Testis (tissue), 3 donors: ENCODE measurements around the gene CADM4. TPM values are rescaled to one million over a fixed set of nuclear protein-coding genes. Genes with fewer than 3 reads are reported as not detected.

ENCODE experiments used
- DNase-seq: peaks from one replicate; pipeline ENCODE4 v3.0.0-alpha.2; 2019
- H3K27ac ChIP-seq, 2 donors: fragments of 200-600 bp; sonication (generic); one replicate each; pipeline ENCODE4 v1.5.1; 2019
- H3K27me3 ChIP-seq: fragments of 200-600 bp; sonication (generic); one replicate; pipeline ENCODE4 v1.5.1; 2019
- H3K36me3 ChIP-seq: fragments of 200-600 bp; sonication (generic); one replicate; pipeline ENCODE4 v1.5.1; 2017; ENCODE audit warnings: low read depth; ENCODE audit errors: missing control alignments
- H3K4me1 ChIP-seq: fragments of 200-600 bp; sonication (generic); one replicate; pipeline ENCODE4 v1.5.1; 2019
- H3K4me3 ChIP-seq, 2 donors: fragments of 200-600 bp; sonication (generic); one replicate each; pipeline ENCODE4 v1.5.1; 2017 to 2019
- H3K9me3 ChIP-seq: fragments of 200-600 bp; sonication (generic); one replicate; pipeline ENCODE4 v1.5.1; 2017
- POLR2A ChIP-seq: fragments of 450-650 bp; IDR thresholded peaks from one replicate; pipeline ENCODE4 v1.6.1; 2017; ENCODE audit warnings: antibody characterized with exemption, mild to moderate bottlenecking, moderate library complexity
- WGBS, 2 donors: methylation state at CpG; one replicate each; pipeline ENCODE4 v1.1.5; 2018; 5-methylcytosine and 5-hydroxymethylcytosine counted together
- intact Hi-C: fragments of 100-400 bp; cut with DNase I; formaldehyde crosslinking; loops from one replicate; pipeline ENCODE4 v1.15.1; 2023; ENCODE audit warnings: low total_unique reads
- polyA plus RNA-seq: library from polyadenylated mRNA; stranded (reverse); fragments of 350-450 nt; fragmentation: Illumina TruSeq; extraction: RNeasy Lipid Tissue Mini Kit (QIAGEN cat#74804); gene quantifications from one replicate; pipeline ENCODE4 v1.2.3, GENCODE V29; 2014; ENCODE audit warnings: low read depth, low replicate concordance; ENCODE audit not compliant: insufficient read depth
- total RNA-seq, 2 donors: library from RNA; depleted of rRNA; stranded (reverse); fragments of >200 nt; gene quantifications; one replicate each; pipeline ENCODE4 v1.2.3, GENCODE V29; 2016
- TF ChIP-seq, protein P1 (sequence below), 3 experiments: fragments of 450-650 bp in 2 of 3; fragments of 200-600 bp in 1 of 3; sonication (generic) in 1 of 3; IDR thresholded peaks; one replicate each; pipeline ENCODE4 v1.5.1; 2016 to 2019; ENCODE audit warnings: antibody characterized with exemption in 3 of 3, mild to moderate bottlenecking in 2 of 3, moderate library complexity in 1 of 3

The CADM4 gene
- total and polyA plus RNA-seq, 3 donors from 2014 or later, result 1.5 to 7.8 (median 4.3) TPM

DNA sequence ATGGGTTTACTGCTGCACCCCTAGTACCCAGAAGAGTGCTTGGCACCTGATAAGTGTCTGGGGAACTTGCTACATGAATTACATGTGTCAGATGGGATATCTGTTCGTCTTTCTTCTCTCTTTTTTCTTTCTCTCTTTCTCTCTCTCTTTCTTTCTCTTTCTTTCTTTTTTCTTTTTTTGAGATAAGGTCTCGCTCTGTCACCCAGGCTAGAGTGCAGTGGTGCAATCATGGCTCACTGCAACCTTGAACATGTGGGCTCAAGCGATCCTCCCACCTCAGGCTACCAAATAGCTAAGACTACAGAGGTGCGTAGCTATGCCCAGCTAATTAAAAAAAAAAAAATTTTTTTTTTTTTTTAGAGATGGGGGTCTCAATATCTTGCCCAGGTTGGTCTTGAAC, 6.1 kb downstream of the CADM4 start:
- no peak for TF ChIP-seq POLR2A
- TF ChIP-seq, protein P1, sequence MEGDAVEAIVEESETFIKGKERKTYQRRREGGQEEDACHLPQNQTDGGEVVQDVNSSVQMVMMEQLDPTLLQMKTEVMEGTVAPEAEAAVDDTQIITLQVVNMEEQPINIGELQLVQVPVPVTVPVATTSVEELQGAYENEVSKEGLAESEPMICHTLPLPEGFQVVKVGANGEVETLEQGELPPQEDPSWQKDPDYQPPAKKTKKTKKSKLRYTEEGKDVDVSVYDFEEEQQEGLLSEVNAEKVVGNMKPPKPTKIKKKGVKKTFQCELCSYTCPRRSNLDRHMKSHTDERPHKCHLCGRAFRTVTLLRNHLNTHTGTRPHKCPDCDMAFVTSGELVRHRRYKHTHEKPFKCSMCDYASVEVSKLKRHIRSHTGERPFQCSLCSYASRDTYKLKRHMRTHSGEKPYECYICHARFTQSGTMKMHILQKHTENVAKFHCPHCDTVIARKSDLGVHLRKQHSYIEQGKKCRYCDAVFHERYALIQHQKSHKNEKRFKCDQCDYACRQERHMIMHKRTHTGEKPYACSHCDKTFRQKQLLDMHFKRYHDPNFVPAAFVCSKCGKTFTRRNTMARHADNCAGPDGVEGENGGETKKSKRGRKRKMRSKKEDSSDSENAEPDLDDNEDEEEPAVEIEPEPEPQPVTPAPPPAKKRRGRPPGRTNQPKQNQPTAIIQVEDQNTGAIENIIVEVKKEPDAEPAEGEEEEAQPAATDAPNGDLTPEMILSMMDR (IDR thresholded peaks at IDR 0.05), result no peak
- Histone ChIP-seq H3K36me3 (no peaks in the 10 kb centered on the region), H3K9me3 (no peaks in the 10 kb centered on the region), H3K27me3 (no peaks in the 10 kb centered on the region), H3K4me1 (peaks cover 5% of the 10 kb centered on the region), H3K27ac (no peak overlapping the region), H3K4me3 (no peak overlapping the region)
- intact Hi-C loops, result no loop called here
- WGBS, 2 donors, result 61 to 80% methylated on average over 4 of the region's 4 CpGs
- DNase-seq, result no peak

DNA sequence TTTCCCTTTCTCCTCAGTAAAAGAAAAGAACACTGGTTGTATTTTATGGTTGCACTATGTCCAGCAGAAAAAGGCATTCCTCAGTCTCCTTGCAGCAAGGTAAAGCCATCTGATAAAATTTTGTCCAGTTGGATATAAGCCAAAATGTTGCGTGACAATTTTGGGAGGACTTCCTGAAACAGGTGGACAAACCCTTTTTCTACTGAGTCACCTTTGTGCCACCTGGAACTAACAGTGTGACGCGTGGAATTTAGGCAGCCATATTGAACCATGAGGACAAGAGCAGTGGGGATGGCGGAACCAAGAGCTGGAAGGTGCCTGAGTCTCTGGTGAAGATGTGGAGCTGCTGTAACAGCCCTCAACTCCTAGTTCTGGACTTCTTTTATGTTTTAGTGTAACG, 8.2 kb downstream of the CADM4 start:
- Histone ChIP-seq H3K27ac (no peak overlapping the region), H3K4me3 (no peak overlapping the region), H3K36me3 (no peaks in the 10 kb centered on the region), H3K9me3 (no peaks in the 10 kb centered on the region), H3K4me1 (peaks cover 5% of the 10 kb centered on the region), H3K27me3 (no peaks in the 10 kb centered on the region)
- WGBS, 2 donors, result 92% methylated on average over 5 of the region's 5 CpGs
- DNase-seq, result no peak
- TF ChIP-seq, protein P1 (IDR thresholded peaks at IDR 0.05), result no peak
- no peak for TF ChIP-seq POLR2A
- intact Hi-C loops, result no loop called here

DNA sequence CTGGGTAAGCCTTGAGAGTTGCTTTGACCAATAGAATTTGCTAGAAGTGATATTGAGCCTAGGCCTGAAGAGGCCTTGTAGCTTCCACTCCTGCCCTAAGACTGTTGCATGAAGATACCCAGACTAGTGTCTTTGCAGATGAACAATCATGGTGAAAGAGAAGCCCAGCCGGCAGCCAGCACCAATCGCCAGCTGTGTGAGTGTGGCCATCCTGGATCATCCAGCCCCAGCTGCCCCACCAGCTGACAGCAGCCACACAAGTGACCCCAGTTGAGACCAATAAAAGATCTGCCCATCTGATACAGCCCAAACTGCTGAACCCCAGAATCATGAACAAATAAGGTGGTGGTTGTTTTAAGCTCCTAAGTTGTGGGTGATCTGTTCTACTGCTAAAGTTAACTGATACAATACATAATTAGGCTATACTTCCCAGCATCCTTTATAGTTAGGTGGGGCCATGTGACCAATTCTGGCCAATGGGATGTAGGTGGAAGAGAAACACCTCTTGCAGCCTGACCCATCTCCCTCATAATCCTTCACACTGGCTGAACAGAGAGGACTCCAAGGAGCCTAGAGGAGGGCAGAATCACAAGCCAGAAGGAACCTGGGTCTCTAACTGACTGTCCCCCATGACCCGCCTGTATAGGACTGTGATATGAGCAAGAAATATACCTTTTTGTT, 10.9 kb downstream of the CADM4 start:
- Histone ChIP-seq H3K27ac (no peak overlapping the region), H3K4me3 (no peak overlapping the region), H3K27me3 (no peaks in the 10 kb centered on the region), H3K9me3 (no peaks in the 10 kb centered on the region), H3K36me3 (no peaks in the 10 kb centered on the region), H3K4me1 (no peaks in the 10 kb centered on the region)
- no peak for DNase-seq
- 89 to 92% methylated on average over 1 to 3 of the region's 3 CpGs for WGBS, 2 donors
- intact Hi-C loops, result no loop called here
- TF ChIP-seq, protein P1 (IDR thresholded peaks at IDR 0.05), result no peak

DNA sequence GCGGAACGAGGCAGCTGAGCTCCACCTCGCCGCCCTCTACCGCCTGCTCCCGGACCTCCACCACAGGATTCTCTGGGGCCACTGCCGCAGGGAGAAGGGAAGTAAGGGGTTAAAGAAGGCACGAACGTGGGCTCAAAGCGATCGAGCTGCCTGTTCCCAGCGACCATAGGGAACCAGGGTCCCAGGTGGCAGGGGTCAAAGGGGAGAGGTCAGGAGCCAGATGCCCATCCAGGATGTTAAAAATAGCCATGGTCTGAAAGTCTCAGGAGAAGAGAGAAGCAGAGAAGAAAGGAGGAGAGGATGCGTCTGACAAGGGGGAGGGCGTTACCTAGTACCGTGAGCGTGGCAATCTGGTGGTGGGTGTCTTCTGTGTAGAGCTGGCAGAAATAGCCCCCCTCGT, 12.8 kb downstream of the CADM4 start:
- H3K27ac ChIP-seq, result no peak overlapping the region
- no peaks in the 10 kb centered on the region for H3K9me3 ChIP-seq
- H3K4me3 ChIP-seq, result no peak overlapping the region
- DNase-seq, result no peak
- intact Hi-C loops, result no loop called here
- H3K27me3 ChIP-seq, result no peaks in the 10 kb centered on the region
- H3K36me3 ChIP-seq, result no peaks in the 10 kb centered on the region
- TF ChIP-seq, protein P1 (IDR thresholded peaks at IDR 0.05), result no peak
- no peak for TF ChIP-seq POLR2A
- 37 to 39% methylated on average over 17 of the region's 17 CpGs for WGBS, 2 donors
- no peaks in the 10 kb centered on the region for H3K4me1 ChIP-seq

DNA sequence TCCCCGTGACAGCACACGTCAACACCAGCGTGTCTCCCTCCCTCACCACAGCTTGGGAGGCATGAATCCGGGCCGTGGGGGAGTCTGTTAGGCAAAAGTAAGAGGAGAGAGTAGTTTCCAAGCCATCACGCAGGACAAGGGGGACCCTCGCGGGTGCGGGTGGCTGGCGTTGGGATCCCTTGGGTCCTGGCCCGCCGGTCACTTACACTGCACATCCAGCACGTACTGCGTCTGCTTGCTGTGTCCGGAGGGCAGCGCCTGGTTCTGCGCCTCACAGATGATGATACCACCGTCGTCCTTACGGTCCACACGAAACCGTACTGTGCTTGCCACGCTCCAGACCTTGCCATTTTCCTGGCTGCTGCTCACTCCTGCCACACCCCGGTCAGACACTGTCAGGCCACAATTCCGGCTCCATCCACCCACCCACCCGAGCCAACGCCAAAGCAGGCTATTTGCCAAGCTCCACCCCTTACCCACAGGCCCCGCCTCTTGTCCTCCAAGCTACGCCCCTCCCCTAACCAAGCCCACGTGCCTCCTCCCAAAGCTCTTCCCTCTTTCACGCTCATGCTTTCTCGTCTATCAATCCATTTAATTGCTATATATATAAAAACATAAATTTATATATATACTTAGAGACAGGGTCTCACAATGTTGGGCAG, 13.6 kb downstream of the CADM4 start:
- Histone ChIP-seq H3K27me3 (no peaks in the 10 kb centered on the region), H3K9me3 (no peaks in the 10 kb centered on the region), H3K4me3 (no peak overlapping the region), H3K27ac (no peak overlapping the region), H3K36me3 (no peaks in the 10 kb centered on the region), H3K4me1 (no peaks in the 10 kb centered on the region)
- DNase-seq, result no peak
- intact Hi-C loops, result no loop called here
- 58 to 72% methylated on average over 30 to 32 of the region's 32 CpGs for WGBS, 2 donors
- TF ChIP-seq, protein P1 (IDR thresholded peaks at IDR 0.05), result no peak
- TF ChIP-seq POLR2A, result no peak
